ENCODE measurements around the gene TMPRSS15.

The TMPRSS15 gene

DNA sequence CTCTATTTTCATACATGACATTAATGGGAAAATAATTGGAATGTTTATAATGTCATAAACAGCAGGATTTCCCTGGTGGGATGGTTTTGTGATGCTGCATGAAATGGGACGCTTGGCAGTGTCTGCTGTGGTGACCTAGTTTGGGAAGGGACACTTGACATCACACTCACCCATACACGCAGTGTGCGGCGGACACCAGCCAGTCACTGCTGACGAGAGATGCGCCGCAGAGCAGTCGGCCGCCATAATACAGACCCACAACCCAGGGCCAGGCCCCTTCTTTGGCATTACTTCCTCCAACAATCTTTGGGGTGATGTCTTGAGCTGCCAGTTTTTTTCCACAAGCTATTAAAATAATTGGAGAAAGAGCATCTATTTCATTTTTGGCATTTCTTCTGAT, 109.5 kb downstream of the TMPRSS15 start:
- Histone ChIP-seq H3K14ac (ENCODE audit: low read length) (no peak overlapping the region), H3K4ac (ENCODE audit: low read depth, low read length) (no peak overlapping the region), H4K91ac (ENCODE audit: low read depth, low read length) (no peak overlapping the region), H4K8ac (ENCODE audit: low read depth, low read length) (no peak overlapping the region), H4K12ac (ENCODE audit: low read depth, low read length) (no peak overlapping the region), H2AK5ac (ENCODE audit: low read length) (no peak overlapping the region), H3K9me3 (ENCODE audit: insufficient read depth, low read depth, low read length) (no peaks in the 10 kb centered on the region), H3K4me3 (ENCODE audit: low read depth, low read length) (no peak overlapping the region), H2BK120ac (ENCODE audit: insufficient read depth, low read length, poor library complexity) (no peak overlapping the region), H3K4me1 (ENCODE audit: control insufficient read depth in 1 of 2, insufficient read depth in 2 of 2, low read length in 2 of 2) (no peaks in the 10 kb centered on the region), H3K79me2 (ENCODE audit: control insufficient read depth, insufficient read depth, low read length, poor library complexity) (no peaks in the 10 kb centered on the region), H3K23ac (ENCODE audit: low read length) (no peak overlapping the region), H2BK5ac (ENCODE audit: low read depth, low read length, poor library complexity) (no peak overlapping the region), H3K9ac (ENCODE audit: low read length) (no peak overlapping the region), H3K27me3 (ENCODE audit: insufficient read depth, low read length) (no peaks in the 10 kb centered on the region), H3K27ac (ENCODE audit: low read depth, low read length) (no peak overlapping the region), H3K79me1 (ENCODE audit: low read length) (no peaks in the 10 kb centered on the region), H2AFZ (ENCODE audit: insufficient read depth, low read length, poor library complexity) (no peak overlapping the region), H3K36me3 (ENCODE audit: control insufficient read depth in 1 of 2, insufficient read depth in 2 of 2, low read length in 2 of 2) (no peaks in the 10 kb centered on the region), H3K4me2 (ENCODE audit: low read length) (no peak overlapping the region), H3K18ac (ENCODE audit: low read length) (no peak overlapping the region), H2BK12ac (ENCODE audit: low read length) (no peak overlapping the region)
- no peak for DNase-seq
- WGBS (ENCODE audit: extremely low coverage, insufficient coverage, insufficient read length), result no CpG with 5 or more reads among the region's 9 CpGs

DNA sequence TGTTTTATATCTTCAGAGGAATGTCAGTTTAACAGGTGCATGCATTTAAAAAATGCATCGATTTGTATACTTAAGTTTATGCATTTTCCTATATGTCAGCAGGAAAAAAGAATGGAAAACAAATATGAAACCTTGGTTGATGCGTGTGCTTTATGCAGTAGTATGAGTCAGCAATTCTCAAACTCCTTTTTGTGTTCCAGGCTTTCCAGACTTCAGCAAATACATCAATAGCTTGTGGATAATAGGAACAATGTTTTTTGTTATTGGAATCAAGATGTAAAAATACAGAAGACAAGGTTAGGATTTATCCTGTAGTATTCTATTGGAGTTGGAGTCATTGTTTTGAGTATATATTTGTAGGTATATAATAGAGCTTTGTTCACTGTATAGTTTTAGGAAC, 113.7 kb downstream of the TMPRSS15 start:
- Histone ChIP-seq H3K14ac (ENCODE audit: low read length) (no peak overlapping the region), H3K9me3 (ENCODE audit: insufficient read depth, low read depth, low read length) (no peaks in the 10 kb centered on the region), H3K79me1 (ENCODE audit: low read length) (no peaks in the 10 kb centered on the region), H2AFZ (ENCODE audit: insufficient read depth, low read length, poor library complexity) (no peak overlapping the region), H2BK12ac (ENCODE audit: low read length) (no peak overlapping the region), H3K36me3 (ENCODE audit: control insufficient read depth in 1 of 2, insufficient read depth in 2 of 2, low read length in 2 of 2) (no peaks in the 10 kb centered on the region), H3K4me1 (ENCODE audit: control insufficient read depth in 1 of 2, insufficient read depth in 2 of 2, low read length in 2 of 2) (no peaks in the 10 kb centered on the region), H3K9ac (ENCODE audit: low read length) (no peak overlapping the region), H3K4me2 (ENCODE audit: low read length) (no peak overlapping the region), H4K12ac (ENCODE audit: low read depth, low read length) (no peak overlapping the region), H2BK120ac (ENCODE audit: insufficient read depth, low read length, poor library complexity) (no peak overlapping the region), H2AK5ac (ENCODE audit: low read length) (no peak overlapping the region), H3K4me3 (ENCODE audit: low read depth, low read length) (no peak overlapping the region), H3K79me2 (ENCODE audit: control insufficient read depth, insufficient read depth, low read length, poor library complexity) (no peaks in the 10 kb centered on the region), H3K4ac (ENCODE audit: low read depth, low read length) (no peak overlapping the region), H3K18ac (ENCODE audit: low read length) (no peak overlapping the region), H4K91ac (ENCODE audit: low read depth, low read length) (no peak overlapping the region), H4K8ac (ENCODE audit: low read depth, low read length) (no peak overlapping the region), H3K27ac (ENCODE audit: low read depth, low read length) (no peak overlapping the region), H2BK5ac (ENCODE audit: low read depth, low read length, poor library complexity) (no peak overlapping the region), H3K23ac (ENCODE audit: low read length) (no peak overlapping the region), H3K27me3 (ENCODE audit: insufficient read depth, low read length) (no peaks in the 10 kb centered on the region)
- WGBS (ENCODE audit: extremely low coverage, insufficient coverage, insufficient read length), result no CpG with 5 or more reads among the region's 2 CpGs
- no peak for DNase-seq

DNA sequence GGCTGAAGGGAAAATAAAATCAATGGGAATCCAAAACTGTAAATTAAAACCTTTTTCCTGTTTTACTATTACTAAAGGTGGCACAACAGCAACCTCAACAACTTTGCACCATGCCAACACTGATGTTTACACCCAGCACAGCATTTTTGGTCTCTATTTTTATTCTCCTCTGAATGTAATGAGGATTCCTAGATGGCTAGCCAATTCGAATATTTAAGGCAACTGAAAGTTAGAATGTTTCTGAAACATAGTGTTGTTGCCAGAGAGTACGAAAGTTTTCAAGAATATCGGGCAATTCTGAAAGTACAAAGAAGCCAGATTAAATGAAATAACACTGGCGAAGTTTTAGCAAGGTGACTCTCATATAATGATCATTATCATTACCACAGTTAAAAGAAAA, 118.2 kb downstream of the TMPRSS15 start:
- no peak overlapping the region for H3K18ac ChIP-seq (ENCODE audit: low read length)
- H4K8ac ChIP-seq (ENCODE audit: low read depth, low read length), result no peak overlapping the region
- no CpG with 5 or more reads among the region's 4 CpGs for WGBS (ENCODE audit: extremely low coverage, insufficient coverage, insufficient read length)
- H4K12ac ChIP-seq (ENCODE audit: low read depth, low read length), result no peak overlapping the region
- H3K9me3 ChIP-seq (ENCODE audit: insufficient read depth, low read depth, low read length), result no peaks in the 10 kb centered on the region
- H2BK120ac ChIP-seq (ENCODE audit: insufficient read depth, low read length, poor library complexity), result no peak overlapping the region
- no peak overlapping the region for H2AK5ac ChIP-seq (ENCODE audit: low read length)
- H3K4me3 ChIP-seq (ENCODE audit: low read depth, low read length), result no peak overlapping the region
- H3K9ac ChIP-seq (ENCODE audit: low read length), result no peak overlapping the region
- H4K91ac ChIP-seq (ENCODE audit: low read depth, low read length), result no peak overlapping the region
- no peak overlapping the region for H3K4me2 ChIP-seq (ENCODE audit: low read length)
- H2BK12ac ChIP-seq (ENCODE audit: low read length), result no peak overlapping the region
- no peak overlapping the region for H2BK5ac ChIP-seq (ENCODE audit: low read depth, low read length, poor library complexity)
- no peak overlapping the region for H3K14ac ChIP-seq (ENCODE audit: low read length)
- no peaks in the 10 kb centered on the region for H3K27me3 ChIP-seq (ENCODE audit: insufficient read depth, low read length)
- H3K23ac ChIP-seq (ENCODE audit: low read length), result no peak overlapping the region
- H3K27ac ChIP-seq (ENCODE audit: low read depth, low read length), result no peak overlapping the region
- no peaks in the 10 kb centered on the region for H3K79me2 ChIP-seq (ENCODE audit: control insufficient read depth, insufficient read depth, low read length, poor library complexity)
- H3K4me1 ChIP-seq (ENCODE audit: control insufficient read depth in 1 of 2, insufficient read depth in 2 of 2, low read length in 2 of 2), result no peaks in the 10 kb centered on the region
- no peaks in the 10 kb centered on the region for H3K36me3 ChIP-seq (ENCODE audit: control insufficient read depth in 1 of 2, insufficient read depth in 2 of 2, low read length in 2 of 2)
- DNase-seq, result no peak
- no peak overlapping the region for H3K4ac ChIP-seq (ENCODE audit: low read depth, low read length)
- H2AFZ ChIP-seq (ENCODE audit: insufficient read depth, low read length, poor library complexity), result no peak overlapping the region
- H3K79me1 ChIP-seq (ENCODE audit: low read length), result no peaks in the 10 kb centered on the region

DNA sequence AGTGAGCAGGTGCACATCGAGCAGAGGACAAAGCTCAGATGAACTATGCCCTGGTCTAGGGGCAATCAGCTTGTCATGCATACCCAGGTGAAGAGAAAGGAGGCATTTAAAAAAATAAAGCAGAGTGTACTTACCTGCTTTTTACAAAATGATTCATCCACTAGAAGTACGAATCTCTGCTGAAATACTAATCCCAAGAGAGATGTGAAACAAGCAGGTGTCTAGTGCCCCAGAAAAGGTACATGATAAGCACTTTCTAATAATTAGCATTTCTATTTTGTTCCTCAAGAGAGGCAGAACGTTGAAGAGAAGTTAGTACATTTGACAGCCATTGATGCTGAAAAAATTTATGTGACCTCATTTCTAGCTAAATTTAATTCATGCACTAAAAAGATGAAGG, 127.8 kb downstream of the TMPRSS15 start:
- Histone ChIP-seq H3K9me3 (ENCODE audit: insufficient read depth, low read depth, low read length) (no peaks in the 10 kb centered on the region), H3K79me2 (ENCODE audit: control insufficient read depth, insufficient read depth, low read length, poor library complexity) (no peaks in the 10 kb centered on the region), H2AK5ac (ENCODE audit: low read length) (no peak overlapping the region), H3K4me1 (ENCODE audit: control insufficient read depth in 1 of 2, insufficient read depth in 2 of 2, low read length in 2 of 2) (no peaks in the 10 kb centered on the region), H4K12ac (ENCODE audit: low read depth, low read length) (no peak overlapping the region), H3K18ac (ENCODE audit: low read length) (no peak overlapping the region), H2BK5ac (ENCODE audit: low read depth, low read length, poor library complexity) (no peak overlapping the region), H4K8ac (ENCODE audit: low read depth, low read length) (no peak overlapping the region), H3K23ac (ENCODE audit: low read length) (no peak overlapping the region), H3K36me3 (ENCODE audit: control insufficient read depth in 1 of 2, insufficient read depth in 2 of 2, low read length in 2 of 2) (no peaks in the 10 kb centered on the region), H3K14ac (ENCODE audit: low read length) (no peak overlapping the region), H2AFZ (ENCODE audit: insufficient read depth, low read length, poor library complexity) (no peak overlapping the region), H3K4me3 (ENCODE audit: low read depth, low read length) (no peak overlapping the region), H3K79me1 (ENCODE audit: low read length) (no peaks in the 10 kb centered on the region), H2BK120ac (ENCODE audit: insufficient read depth, low read length, poor library complexity) (no peak overlapping the region), H4K91ac (ENCODE audit: low read depth, low read length) (no peak overlapping the region), H3K27me3 (ENCODE audit: insufficient read depth, low read length) (no peaks in the 10 kb centered on the region), H3K4ac (ENCODE audit: low read depth, low read length) (no peak overlapping the region), H3K4me2 (ENCODE audit: low read length) (no peak overlapping the region), H2BK12ac (ENCODE audit: low read length) (no peak overlapping the region), H3K9ac (ENCODE audit: low read length) (no peak overlapping the region), H3K27ac (ENCODE audit: low read depth, low read length) (no peak overlapping the region)
- no peak for DNase-seq
- WGBS (ENCODE audit: extremely low coverage, insufficient coverage, insufficient read length), result no CpG with 5 or more reads among the region's 3 CpGs

Data from trophoblast cell (in vitro differentiated cells and primary cell).